Duodenal mucosa (tissue), 2 donors: ENCODE results near the gene TMEM120A.

ENCODE experiments used
- H3K27ac ChIP-seq: one replicate; pipeline ENCODE4 v1.7.0; 2013; ENCODE audit warnings: low read depth, low read length
- H3K27me3 ChIP-seq, 2 donors: one replicate each; pipeline ENCODE4 v1.7.0; 2013; ENCODE audit warnings: low read length in 2 of 2, control low read depth in 1 of 2; ENCODE audit not compliant: insufficient read depth in 2 of 2, control insufficient read depth in 1 of 2
- H3K36me3 ChIP-seq, 2 donors: one replicate each; pipeline ENCODE4 v1.7.0; 2013; ENCODE audit warnings: low read length in 2 of 2, control low read depth in 1 of 2; ENCODE audit not compliant: insufficient read depth in 2 of 2, control insufficient read depth in 1 of 2
- H3K4me1 ChIP-seq, 2 donors: one replicate each; pipeline ENCODE4 v1.7.0; 2013; ENCODE audit warnings: low read length in 2 of 2, control low read depth in 1 of 2; ENCODE audit not compliant: insufficient read depth in 2 of 2, control insufficient read depth in 1 of 2
- H3K4me3 ChIP-seq, 2 donors: one replicate each; pipeline ENCODE4 v1.7.0; 2013; ENCODE audit warnings: low read length in 2 of 2, low read depth in 1 of 2
- H3K9ac ChIP-seq, 2 donors: one replicate each; pipeline ENCODE4 v1.7.0; 2013; ENCODE audit warnings: low read length in 2 of 2, low read depth in 1 of 2
- H3K9me3 ChIP-seq, 2 donors: one replicate each; pipeline ENCODE4 v1.7.0; 2013; ENCODE audit warnings: low read length in 2 of 2, control low read depth in 1 of 2; ENCODE audit not compliant: control insufficient read depth in 1 of 2

Gene TMEM120A

GRCh38 chr7:75987805-75988567, 6.4 kb downstream of the TMEM120A start:
- Histone ChIP-seq H3K4me3 (no peak overlapping the region), H3K27me3 (no peaks in the 10 kb centered on the region), H3K27ac (no peak overlapping the region), H3K9ac (no peak overlapping the region), H3K36me3 (peaks cover 12 to 51% of the 10 kb centered on the region in 2 donors), H3K4me1 (peaks cover 15 to 20% of the 10 kb centered on the region in 2 donors), H3K9me3 (no peaks in the 10 kb centered on the region)

DNA sequence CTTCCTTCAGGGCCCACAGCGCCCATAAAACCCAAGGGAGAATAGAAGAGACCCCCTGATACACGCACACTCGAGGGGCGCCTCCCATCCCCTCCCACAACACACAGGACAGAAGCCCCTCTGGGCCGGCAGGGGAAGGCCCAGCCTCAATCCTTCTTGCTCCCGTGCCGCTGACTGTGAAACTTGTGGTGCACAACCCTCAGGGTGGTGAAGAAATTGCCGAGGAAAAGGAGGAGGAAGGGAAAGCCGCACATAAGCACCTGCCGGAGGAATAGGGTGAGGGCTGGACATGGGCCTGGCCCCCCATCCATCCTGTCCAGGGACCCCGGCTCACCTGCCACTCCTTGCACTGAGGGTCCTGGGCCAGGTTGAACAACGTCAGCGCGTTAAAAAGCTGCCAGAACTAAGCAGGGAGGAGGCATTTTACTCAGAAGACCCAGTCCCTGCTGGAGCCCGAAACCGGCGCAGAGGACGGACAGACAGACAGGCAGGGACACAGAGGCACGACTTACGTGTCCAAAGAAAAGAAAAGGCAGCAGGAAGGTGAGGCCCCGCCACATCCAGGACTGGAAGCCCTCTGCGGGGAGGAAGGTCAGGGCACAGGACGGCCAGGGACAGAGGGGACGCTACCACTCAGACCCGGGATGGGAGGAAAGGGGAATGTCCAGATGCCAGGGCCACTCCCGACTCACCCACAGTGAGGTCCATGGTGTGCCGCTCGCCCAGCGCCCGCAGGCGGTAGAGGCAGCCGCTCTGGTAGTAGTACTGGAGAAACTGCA, 7.2 kb downstream of the TMEM120A start:
- H3K4me3 ChIP-seq, result no peak overlapping the region
- no peaks in the 10 kb centered on the region for H3K9me3 ChIP-seq
- no peak overlapping the region for H3K27ac ChIP-seq
- no peak overlapping the region for H3K9ac ChIP-seq
- peaks cover 19 to 59% of the 10 kb centered on the region in 2 donors for H3K36me3 ChIP-seq
- no peaks in the 10 kb centered on the region for H3K27me3 ChIP-seq
- peaks cover 15 to 18% of the 10 kb centered on the region in 2 donors for H3K4me1 ChIP-seq

DNA sequence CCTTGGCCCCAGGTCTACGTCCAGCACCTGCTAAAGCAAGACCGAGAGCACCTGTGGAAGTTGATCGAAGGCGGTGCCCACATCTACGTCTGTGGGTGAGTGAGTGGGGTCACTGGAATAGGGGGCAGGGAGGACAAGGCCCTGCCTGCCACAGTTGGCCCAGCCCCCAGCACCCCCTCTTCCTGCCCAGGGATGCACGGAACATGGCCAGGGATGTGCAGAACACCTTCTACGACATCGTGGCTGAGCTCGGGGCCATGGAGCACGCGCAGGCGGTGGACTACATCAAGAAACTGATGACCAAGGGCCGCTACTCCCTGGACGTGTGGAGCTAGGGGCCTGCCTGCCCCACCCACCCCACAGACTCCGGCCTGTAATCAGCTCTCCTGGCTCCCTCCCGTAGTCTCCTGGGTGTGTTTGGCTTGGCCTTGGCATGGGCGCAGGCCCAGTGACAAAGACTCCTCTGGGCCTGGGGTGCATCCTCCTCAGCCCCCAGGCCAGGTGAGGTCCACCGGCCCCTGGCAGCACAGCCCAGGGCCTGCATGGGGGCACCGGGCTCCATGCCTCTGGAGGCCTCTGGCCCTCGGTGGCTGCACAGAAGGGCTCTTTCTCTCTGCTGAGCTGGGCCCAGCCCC, 8.1 kb downstream of the TMEM120A start:
- Histone ChIP-seq H3K4me3 (no peak overlapping the region), H3K9me3 (no peaks in the 10 kb centered on the region), H3K36me3 (peaks cover 28 to 68% of the 10 kb centered on the region in 2 donors), H3K4me1 (peaks cover 15 to 18% of the 10 kb centered on the region in 2 donors), H3K27me3 (no peaks in the 10 kb centered on the region), H3K27ac (peak overlapping the region; percentile 32), H3K9ac (no peak overlapping the region)

GRCh38 chr7:75985518-75986146, 8.8 kb downstream of the TMEM120A start:
- Histone ChIP-seq H3K27ac (no peak overlapping the region), H3K4me3 (no peak overlapping the region), H3K9me3 (no peaks in the 10 kb centered on the region), H3K9ac (no peak overlapping the region), H3K36me3 (peaks cover 28 to 75% of the 10 kb centered on the region in 2 donors), H3K27me3 (no peaks in the 10 kb centered on the region), H3K4me1 (peaks cover 17 to 21% of the 10 kb centered on the region in 2 donors)

DNA sequence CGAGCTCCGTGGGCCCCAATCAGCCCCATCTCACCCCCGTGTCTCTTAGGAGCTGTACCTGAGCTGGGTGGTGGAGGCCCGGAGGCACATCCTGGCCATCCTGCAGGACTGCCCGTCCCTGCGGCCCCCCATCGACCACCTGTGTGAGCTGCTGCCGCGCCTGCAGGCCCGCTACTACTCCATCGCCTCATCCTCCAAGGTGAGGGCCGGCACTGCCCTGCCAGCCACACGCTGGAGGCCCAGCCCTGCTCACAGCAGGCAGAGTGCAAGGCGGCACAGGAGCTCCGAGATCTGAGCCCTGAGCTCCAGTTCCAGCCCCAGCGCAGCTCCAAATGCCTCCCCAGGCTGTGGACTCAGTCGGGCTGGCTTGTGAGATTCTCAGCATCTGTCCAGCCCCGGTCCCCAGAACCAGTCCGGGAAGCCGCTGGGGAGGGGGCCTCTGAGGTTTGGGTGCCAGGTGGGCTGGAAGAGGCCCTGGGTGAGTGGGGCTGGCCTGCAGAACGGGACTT, 9.3 kb downstream of the TMEM120A start:
- Histone ChIP-seq H3K9ac (no peak overlapping the region), H3K4me1 (peaks cover 21 to 26% of the 10 kb centered on the region in 2 donors), H3K27ac (no peak overlapping the region), H3K9me3 (no peaks in the 10 kb centered on the region), H3K4me3 (no peak overlapping the region), H3K27me3 (no peaks in the 10 kb centered on the region), H3K36me3 (peaks cover 28 to 80% of the 10 kb centered on the region in 2 donors)

- H3K4me1 ChIP-seq, result peaks cover 24 to 31% of the 10 kb centered on the region in 2 donors
- no peak overlapping the region for H3K27ac ChIP-seq
- H3K4me3 ChIP-seq, result no peak overlapping the region
- H3K36me3 ChIP-seq, result peaks cover 32 to 85% of the 10 kb centered on the region in 2 donors
- H3K9me3 ChIP-seq, result no peaks in the 10 kb centered on the region
- no peaks in the 10 kb centered on the region for H3K27me3 ChIP-seq
- no peak overlapping the region for H3K9ac ChIP-seq
Measured at GRCh38 chr7:75984130-75985008, 10.0 kb downstream of the TMEM120A start.

GRCh38 chr7:75983471-75984129, 10.8 kb downstream of the TMEM120A start:
- Histone ChIP-seq H3K27ac (no peak overlapping the region), H3K9me3 (no peaks in the 10 kb centered on the region), H3K9ac (no peak overlapping the region), H3K4me1 (peaks cover 28 to 37% of the 10 kb centered on the region in 2 donors), H3K4me3 (no peak overlapping the region), H3K36me3 (peaks cover 35 to 89% of the 10 kb centered on the region in 2 donors), H3K27me3 (no peaks in the 10 kb centered on the region)

DNA sequence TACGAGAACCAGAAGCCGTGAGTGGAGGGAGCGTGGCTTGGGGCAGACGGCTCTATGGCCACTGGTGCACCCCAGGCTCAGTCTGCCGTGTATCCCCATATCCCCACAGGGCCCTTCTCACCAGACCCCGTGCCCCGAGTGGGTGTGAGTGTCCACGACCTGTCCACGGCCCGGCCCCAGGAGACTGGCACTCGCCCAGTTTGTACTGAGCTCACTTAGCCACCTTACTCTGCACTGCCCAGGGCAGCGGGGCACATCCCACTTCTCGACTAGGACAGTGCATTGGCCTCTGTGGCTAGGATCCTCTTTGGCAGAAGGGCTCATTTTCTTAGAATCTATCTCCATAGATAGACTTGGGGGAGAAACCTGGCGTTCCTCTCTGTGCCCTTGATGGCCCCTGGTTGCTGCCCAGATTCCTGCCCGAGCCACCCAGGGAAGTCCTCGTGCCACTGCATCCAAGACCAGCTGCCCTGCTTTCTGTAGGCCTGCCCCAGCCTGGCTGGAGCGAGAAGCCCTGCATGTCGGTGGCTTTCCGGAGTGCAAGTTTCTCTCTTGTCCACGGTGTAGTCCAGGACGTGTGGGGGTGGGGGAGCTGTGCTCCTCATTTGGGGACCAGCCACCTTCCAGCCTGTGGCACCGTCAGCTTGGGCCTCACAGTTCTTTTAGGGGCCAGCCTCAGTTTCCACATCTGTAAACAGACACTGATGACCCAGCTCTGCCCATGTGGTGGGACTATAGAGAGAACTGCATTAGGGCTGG, 11.9 kb downstream of the TMEM120A start:
- no peaks in the 10 kb centered on the region for H3K27me3 ChIP-seq
- no peak overlapping the region for H3K27ac ChIP-seq
- peaks cover 28 to 37% of the 10 kb centered on the region in 2 donors for H3K4me1 ChIP-seq
- H3K9me3 ChIP-seq, result no peaks in the 10 kb centered on the region
- H3K9ac ChIP-seq, result no peak overlapping the region
- no peak overlapping the region for H3K4me3 ChIP-seq
- peaks cover 35 to 82% of the 10 kb centered on the region in 2 donors for H3K36me3 ChIP-seq
